HG03442 (cell line): ENCODE results near the gene BIVM.

Experiments used
- ATAC-seq: cut with Tn5 transposase; IDR thresholded peaks from one replicate; pipeline ENCODE4 v1.9.1; 2021; ENCODE audit warnings: mild to moderate bottlenecking, moderate library complexity; ENCODE audit not compliant: unreplicated experiment

BIVM gene

GRCh38 chr13:102877303-102877702, 78.4 kb downstream of the BIVM start:
- ATAC-seq: no peak

GRCh38 chr13:102878481-102878880, 79.6 kb downstream of the BIVM start:
- no peak for ATAC-seq

- ATAC-seq: no peak
These were observed 81.0 kb downstream of the BIVM start for GRCh38 chr13:102879793-102880499.

- no peak for ATAC-seq
These were observed 83.1 kb downstream of the BIVM start for GRCh38 chr13:102881819-102882686.
